Hindlimb muscle (tissue), 1 donor: Measurements from ENCODE around the gene GAB2. TPM values are rescaled to one million over a fixed set of nuclear protein-coding genes. Genes with fewer than 3 reads are reported as not detected.
"Not testable (repeated sequence)": the region's sequence is repeated elsewhere in the genome, so short reads cannot be mapped to it uniquely, and the experiment has no call there.

Source experiments
- DNase-seq: peaks from one replicate; pipeline ENCODE4 v3.0.0-alpha.2; 2013
- polyA plus RNA-seq: library from polyadenylated mRNA; unstranded; fragments of 120-200 nt; gene quantifications from one replicate; pipeline ENCODE4 v1.2.1, GENCODE V29; 2013; ENCODE audit not compliant: insufficient read length

Gene GAB2
- polyA plus RNA-seq, 1 donor, result 15.1 TPM

DNA sequence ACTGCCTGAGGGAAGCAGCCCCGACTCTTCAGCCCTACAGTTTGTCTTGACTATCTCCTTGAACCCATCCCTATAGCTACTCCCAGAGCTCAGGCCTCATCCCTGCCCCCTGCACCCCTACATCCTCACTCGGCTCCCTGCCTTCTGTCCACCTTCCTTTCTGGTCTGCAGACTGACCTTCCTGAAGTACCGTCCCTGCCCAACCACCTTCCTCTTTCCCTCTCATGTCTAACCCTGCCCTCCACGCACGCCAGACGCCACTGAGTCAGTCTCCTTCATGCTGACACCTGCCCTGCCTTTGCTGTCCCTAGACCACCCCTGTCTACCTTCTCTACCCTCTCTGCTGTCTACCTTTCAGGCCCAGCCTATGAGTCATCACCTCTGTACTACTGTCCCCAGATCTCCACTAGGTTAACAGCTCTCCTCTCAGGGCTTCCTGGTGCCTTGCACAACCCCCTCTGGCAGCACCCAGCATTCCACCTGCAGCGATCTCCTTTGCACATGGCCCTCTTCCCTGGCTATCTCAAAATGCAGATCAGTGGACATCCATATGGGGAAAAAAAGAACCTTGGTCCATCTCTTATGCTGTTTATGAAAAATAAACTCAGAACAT lies 238.1 kb downstream of the GAB2 start:
- DNase-seq, result no peak

DNA sequence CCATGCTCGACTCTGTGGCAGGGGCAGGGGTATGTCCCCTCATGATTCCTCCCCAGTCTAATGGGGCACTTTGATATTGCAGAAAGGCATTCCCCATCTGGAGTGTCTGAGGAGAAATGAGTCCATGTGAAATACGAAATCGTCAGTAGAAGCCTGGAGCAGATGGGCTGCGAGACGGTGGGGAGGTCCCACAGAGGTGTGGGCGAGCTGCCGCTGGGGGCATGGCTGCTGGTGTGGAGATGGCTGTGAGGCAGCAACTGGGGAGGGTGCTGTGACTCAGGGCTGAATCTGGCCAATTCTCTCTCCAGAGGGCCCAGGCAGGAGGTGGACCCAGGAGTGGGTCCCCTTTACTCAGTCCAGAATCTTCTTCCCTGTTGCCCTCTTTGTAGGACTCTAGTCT lies 240.4 kb downstream of the GAB2 start:
- no peak for DNase-seq

DNA sequence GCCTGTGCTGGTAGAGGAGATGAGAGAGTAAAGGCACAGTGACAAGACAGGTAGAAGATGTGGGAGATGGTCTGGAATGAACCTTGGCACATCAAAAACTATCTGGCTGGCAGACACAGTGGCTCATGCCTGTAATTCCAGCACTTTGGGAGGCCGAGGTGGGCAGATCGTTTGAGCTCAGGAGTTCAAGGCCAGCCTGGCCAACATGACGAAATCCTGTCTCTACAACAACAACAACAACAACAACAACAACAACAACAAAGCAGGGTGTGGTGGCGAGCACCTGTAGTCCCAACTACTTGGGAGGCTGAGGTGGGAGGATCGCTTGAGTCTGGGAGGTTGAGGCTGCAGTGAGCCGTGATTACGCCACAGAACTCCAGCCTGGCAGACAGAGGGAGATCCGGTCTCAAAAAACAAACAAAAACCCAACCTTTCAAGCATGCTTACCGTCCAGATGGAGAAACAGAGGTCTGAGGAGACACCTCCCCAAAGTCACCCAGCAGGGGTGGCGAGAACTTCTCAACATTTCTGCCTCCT lies 240.9 kb downstream of the GAB2 start:
- DNase-seq, result no peak

DNA sequence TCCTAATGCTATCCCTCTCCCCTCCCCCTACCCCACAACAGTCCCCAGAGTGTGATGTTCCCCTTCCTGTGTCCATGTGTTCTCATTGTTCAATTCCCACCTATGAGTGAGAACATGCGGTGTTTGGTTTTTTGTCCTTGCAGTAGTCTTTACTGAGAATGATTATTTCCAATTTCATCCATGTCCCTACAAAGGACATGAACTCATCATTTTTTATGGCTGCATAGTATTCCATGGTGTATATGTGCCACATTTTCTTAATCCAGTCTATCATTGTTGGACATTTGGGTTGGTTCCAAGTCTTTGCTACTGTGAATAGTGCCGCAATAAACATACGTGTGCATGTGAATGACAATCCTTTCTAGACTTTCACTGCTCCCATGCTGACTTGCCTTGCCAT lies 241.8 kb downstream of the GAB2 start:
- DNase-seq, result not testable (repeated sequence)

DNA sequence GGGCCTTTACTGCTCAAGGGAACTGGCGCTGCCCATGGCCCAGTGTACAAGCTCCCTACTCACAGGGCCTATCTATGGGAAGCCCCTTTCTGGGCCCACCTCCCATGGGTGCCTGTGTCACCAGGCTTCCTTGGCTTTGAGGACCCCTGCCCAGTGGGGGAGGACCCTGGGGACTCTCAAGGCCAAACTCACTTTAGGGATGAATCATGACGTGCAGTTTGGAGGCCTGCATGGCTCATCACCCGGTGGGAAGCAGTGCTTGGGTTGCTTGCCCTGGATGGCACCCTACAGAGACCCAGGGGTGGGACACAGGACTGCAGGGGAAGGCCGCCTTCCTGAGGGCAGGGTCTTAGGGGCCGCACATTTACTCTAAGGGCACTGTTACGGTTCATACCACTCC lies 245.7 kb downstream of the GAB2 start:
- DNase-seq, result no peak

DNA sequence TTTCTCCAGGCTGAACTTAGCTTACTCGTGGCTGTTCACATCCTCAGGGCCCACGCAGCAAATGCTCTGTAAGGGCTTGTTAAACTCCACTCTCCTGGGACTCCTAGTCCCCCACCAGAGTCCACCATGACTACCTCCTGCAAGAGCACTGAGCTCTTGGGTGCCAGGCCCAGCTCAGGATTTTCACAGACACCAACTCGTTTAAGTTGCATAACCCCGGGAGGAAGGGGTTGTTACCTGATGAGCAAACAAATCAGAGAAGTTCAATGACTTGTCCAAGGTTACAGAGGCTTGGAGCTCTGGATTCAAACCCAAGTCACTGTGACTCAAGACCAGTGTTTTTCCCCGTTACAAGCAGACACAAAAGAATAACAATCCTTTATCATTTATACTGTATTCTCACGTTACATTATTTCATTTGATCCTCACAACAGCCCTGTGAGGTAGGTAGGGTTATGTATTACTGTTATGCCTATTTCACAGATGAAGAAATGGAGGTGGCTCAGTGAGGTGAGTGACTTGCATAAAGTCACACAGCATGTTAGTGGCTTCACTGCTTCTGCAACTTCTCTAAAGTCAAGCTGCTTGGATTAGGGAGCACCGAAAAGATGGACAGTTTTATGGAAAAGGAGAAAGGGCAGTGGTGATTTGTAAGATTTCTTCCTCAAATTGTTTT lies 246.6 kb downstream of the GAB2 start:
- DNase-seq, result no peak

DNA sequence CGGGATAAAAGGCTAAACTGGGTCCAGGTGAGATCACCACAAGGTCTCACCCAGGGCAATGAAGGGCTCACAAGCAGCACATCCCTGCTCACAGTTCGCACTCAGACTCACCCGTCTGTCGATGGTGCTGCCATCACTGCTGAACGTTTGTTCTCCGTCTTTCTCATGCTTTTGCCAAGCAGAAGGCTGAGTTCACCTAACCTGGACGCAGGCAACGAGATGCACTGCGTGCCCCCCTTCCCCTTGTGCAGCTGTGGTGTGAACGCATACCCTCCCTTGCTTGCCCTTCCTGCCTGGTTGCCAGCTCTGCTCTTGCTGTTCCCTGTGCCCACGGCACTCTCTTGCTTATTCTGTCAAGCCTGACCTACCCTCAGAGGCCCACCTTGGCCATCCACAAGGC lies 247.2 kb downstream of the GAB2 start:
- DNase-seq, result no peak

DNA sequence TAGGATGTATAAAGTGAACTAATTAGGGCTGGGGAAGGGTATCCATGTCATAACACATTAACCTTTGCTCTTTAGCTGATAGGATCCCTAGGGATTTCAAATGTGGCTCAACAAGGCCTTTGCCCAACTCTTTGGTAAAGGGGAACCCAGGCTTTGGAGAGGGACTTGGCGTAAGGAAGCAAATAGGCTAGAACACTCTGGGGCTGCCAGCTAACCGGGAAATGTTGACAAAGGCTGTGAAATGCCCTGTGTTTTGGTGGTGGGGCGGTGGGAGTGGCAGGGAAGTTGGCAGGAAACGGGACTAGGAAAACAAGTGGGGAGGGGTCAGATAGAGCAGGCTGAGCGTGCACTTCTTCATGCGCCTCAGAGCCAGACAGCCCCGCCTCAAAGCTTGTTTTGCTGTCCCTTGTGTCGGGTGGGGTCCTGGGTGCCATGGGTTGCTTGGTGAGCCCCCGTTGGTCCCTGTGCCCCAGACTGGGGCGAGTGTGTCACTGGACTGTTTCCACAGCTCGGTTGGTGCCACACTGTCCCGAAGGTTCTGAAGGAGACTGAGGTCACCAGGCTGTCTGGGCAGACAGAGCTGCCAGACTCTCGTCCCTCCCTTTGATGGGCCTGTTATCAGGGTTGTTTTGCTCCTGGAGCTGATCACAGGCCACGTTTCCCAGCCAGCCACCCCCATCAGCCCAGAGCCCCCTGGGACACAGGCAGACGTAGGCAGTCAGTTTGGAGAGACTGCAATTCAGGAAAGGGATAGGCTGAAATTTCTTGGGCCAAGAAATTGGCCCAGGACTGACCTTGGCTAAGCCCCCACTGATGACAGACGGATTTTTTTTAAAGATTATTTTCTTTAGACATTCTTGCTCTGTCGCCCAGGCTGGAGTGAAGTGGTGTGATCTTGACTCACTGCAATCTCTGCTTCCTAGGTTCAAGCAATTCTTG lies 248.8 kb downstream of the GAB2 start:
- DNase-seq, result peak; percentile 43

DNA sequence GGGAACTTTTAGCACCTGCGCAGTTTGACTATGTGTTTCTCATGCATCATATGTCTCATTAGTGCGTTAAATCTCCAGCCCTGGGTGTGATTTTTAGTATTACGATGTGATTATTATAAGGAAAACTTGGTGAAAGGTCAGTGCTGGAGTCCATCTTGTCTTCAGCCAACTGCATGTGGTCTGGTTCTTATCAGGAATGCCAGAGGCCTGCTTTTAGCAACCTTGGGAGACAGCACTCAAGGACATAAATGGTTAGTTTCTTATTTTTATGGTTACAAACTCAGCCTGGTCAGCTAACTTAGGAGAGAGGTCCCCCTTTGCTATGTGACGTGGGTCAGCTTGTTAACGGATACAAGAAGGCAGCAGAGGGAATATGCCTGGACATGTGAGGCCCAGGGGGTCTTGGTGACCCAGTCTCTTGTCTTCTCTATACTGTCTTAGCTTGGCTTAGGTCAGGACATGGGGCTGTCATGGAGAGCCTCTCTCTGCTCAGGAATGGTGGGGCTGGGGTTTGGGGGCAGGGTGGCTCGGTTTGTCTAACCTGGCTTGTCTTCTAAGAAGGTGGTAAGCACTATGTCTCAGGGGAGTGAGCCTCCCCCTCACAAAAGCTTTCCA lies 250.7 kb downstream of the GAB2 start:
- DNase-seq, result no peak

Other genes starting within 250 kb of the GAB2 start
- 8.2 TPM for gene KCTD21, start 229.2 kb downstream of the GAB2 start, polyA plus RNA-seq
- gene USP35, start 228.9 kb downstream of the GAB2 start, polyA plus RNA-seq, result 4.1 TPM
- gene NARS2, start 157.0 kb upstream of the GAB2 start, polyA plus RNA-seq, result 15.9 TPM